K562 (cell line): ENCODE results near the gene TMPRSS7. TPM values are rescaled to one million over a fixed set of nuclear protein-coding genes. Genes with fewer than 3 reads are reported as not detected.

Experiments used
- GTF2F1 ChIP-seq: IDR thresholded peaks from 2 replicates; pipeline ENCODE4 v1.6.1; 2011; ENCODE audit warnings: low read depth, low read length, improper control_type of control experiment
- HMG20B ChIP-seq: fragments of 250-450 bp; sonication (Bioruptor Pico); IDR thresholded peaks from 2 replicates; pipeline ENCODE4 v1.5.0; 2021; ENCODE audit warnings: mild to moderate bottlenecking
- MAFG ChIP-seq: fragments of 450-650 bp; conservative IDR thresholded peaks from 2 replicates; pipeline ENCODE4 v1.6.1; 2016; ENCODE audit warnings: missing genetic modification characterization, missing compliant biosample characterization
- NCOA6 ChIP-seq: fragments of 450-650 bp; IDR thresholded peaks from 2 replicates; pipeline ENCODE4 v1.6.1; 2017; ENCODE audit warnings: mild to moderate bottlenecking
- NFE2L1 ChIP-seq: fragments of 450-650 bp; IDR thresholded peaks from 2 replicates; pipeline ENCODE4 v1.6.1; 2016; ENCODE audit warnings: missing genetic modification characterization, low read depth, mild to moderate bottlenecking, missing compliant biosample characterization, moderate library complexity, borderline replicate concordance
- PHB ChIP-seq: fragments of 250-450 bp; sonication (Bioruptor Pico); IDR thresholded peaks from 2 replicates; pipeline ENCODE4 v1.5.0; 2021
- PHTF2 ChIP-seq: fragments of 250-450 bp; sonication (Bioruptor Pico); IDR thresholded peaks from 2 replicates; pipeline ENCODE4 v1.5.0; 2021; ENCODE audit warnings: mild to moderate bottlenecking
- RBM22 ChIP-seq: fragments of 200-400 bp; formaldehyde crosslinking; IDR thresholded peaks from 2 replicates; pipeline ENCODE4 v1.6.1; 2018; ENCODE audit warnings: low read length, low read depth; ENCODE audit not compliant: poor library complexity, severe bottlenecking
- RNF2 ChIP-seq: sonication (generic); IDR thresholded peaks from 2 replicates; pipeline ENCODE4 v1.6.1; 2016
- RREB1 ChIP-seq: fragments of 250-450 bp; sonication (Bioruptor Pico); IDR thresholded peaks from 2 replicates; pipeline ENCODE4 v1.4.0; 2020
- SNRNP70 ChIP-seq: fragments of 200-400 bp; formaldehyde crosslinking; optimal IDR thresholded peaks from 2 replicates; pipeline ENCODE3; 2017; ENCODE audit warnings: low read depth, low read length
- TARDBP ChIP-seq: fragments of 450-650 bp; IDR thresholded peaks from 2 replicates; pipeline ENCODE4 v1.6.1; 2016
- ZNF212 ChIP-seq: fragments of 450-650 bp; formaldehyde crosslinking; IDR thresholded peaks from 2 replicates; pipeline ENCODE4 v1.4.0; 2020; ENCODE audit warnings: mild to moderate bottlenecking
- ZNF263 ChIP-seq: sonication (generic); formaldehyde crosslinking; IDR thresholded peaks from 2 replicates; pipeline ENCODE4 v1.8.0; 2022; ENCODE audit warnings: mild to moderate bottlenecking, missing genetic modification reagents, borderline replicate concordance
- ZNF583 ChIP-seq: fragments of 250-450 bp; sonication (Bioruptor Pico); IDR thresholded peaks from 2 replicates; pipeline ENCODE4 v1.4.0; 2020
- polyA plus RNA-seq, 8 experiments: library from polyadenylated mRNA; depleted of rRNA in 4 of 8; stranded (reverse) in 5 of 8; unstranded in 3 of 8; fragments of >200 nt; fragmentation: Nextera tagmentation in 2 of 8; fragmentation: Illumina TruSeq in 1 of 8; extraction: Ambion mirVana in 2 of 8; extraction: Trizol in 1 of 8; gene quantifications; 2 replicates each; pipeline versions ENCODE4 v1.2.1 to v1.2.3, GENCODE V29; 2011 to 2014; ENCODE audit warnings: inconsistent platforms in 1 of 8, missing spikeins in 1 of 8
- total RNA-seq, 7 experiments: library from RNA; depleted of rRNA in 6 of 7; stranded (reverse); fragments of >200 nt in 6 of 7; fragmentation: Illumina TruSeq in 2 of 7; extraction: Trizol in 2 of 7; gene quantifications; 2 replicates each; pipeline versions ENCODE4 v1.2.1 to v1.2.3, GENCODE V29; 2011 to 2021; ENCODE audit warnings: low replicate concordance in 1 of 7
- TF ChIP-seq, protein P1 (sequence below): fragments of 450-650 bp; IDR thresholded peaks from 2 replicates; pipeline ENCODE4 v1.6.1; 2014; ENCODE audit warnings: low read depth, mild to moderate bottlenecking, moderate library complexity, borderline replicate concordance
- TF ChIP-seq, protein P2 (sequence below), 3 experiments: IDR thresholded peaks in 2 of 3; conservative IDR thresholded peaks in 1 of 3; 2 replicates each; pipeline ENCODE4 v1.5.1; 2011 to 2012; ENCODE audit warnings: low read length in 3 of 3, mild to moderate bottlenecking in 3 of 3, control low read depth in 2 of 3, improper control_type of control experiment in 1 of 3, inconsistent platforms in 1 of 3, low read depth in 1 of 3, mixed read lengths in 1 of 3, moderate library complexity in 1 of 3; ENCODE audit not compliant: insufficient read depth in 2 of 3
- TF ChIP-seq, protein P3 (sequence below): fragments of 450-650 bp; IDR thresholded peaks from 2 replicates; pipeline ENCODE4 v1.6.1; 2016; ENCODE audit warnings: missing biosample characterization, missing genetic modification characterization

TMPRSS7 gene
- total and polyA plus RNA-seq, 9 of the 15 experiments (the other 6 are each of a cell fraction or from before 2014, with no cell fraction given), result not detected

GRCh38 chr3:112086076-112086854, 51.7 kb downstream of the TMPRSS7 start, which contains the start of gene C3orf52 (continued):
- TF ChIP-seq RREB1 (CRISPR knock-in tag) (no peak), PHTF2 (CRISPR knock-in tag) (no peak), ZNF212 (CRISPR knock-in tag) (no peak), SNRNP70 (no peak), TARDBP (0 out of 2 replicates have a peak, but pooled peaks have one; percentile 35), MAFG (tag) (no peak), PHB (CRISPR knock-in tag) (no peak), ZNF583 (CRISPR knock-in tag) (no peak), HMG20B (CRISPR knock-in tag) (no peak), NCOA6 (no peak), RNF2 (no peak), ZNF263 (no peak), NFE2L1 (tag) (no peak), GTF2F1 (no peak), RBM22 (no peak)
- TF ChIP-seq, protein P1, sequence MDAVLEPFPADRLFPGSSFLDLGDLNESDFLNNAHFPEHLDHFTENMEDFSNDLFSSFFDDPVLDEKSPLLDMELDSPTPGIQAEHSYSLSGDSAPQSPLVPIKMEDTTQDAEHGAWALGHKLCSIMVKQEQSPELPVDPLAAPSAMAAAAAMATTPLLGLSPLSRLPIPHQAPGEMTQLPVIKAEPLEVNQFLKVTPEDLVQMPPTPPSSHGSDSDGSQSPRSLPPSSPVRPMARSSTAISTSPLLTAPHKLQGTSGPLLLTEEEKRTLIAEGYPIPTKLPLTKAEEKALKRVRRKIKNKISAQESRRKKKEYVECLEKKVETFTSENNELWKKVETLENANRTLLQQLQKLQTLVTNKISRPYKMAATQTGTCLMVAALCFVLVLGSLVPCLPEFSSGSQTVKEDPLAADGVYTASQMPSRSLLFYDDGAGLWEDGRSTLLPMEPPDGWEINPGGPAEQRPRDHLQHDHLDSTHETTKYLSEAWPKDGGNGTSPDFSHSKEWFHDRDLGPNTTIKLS, result 0 out of 2 replicates have a peak, but pooled peaks have one; percentile 53
- TF ChIP-seq, protein P2, sequence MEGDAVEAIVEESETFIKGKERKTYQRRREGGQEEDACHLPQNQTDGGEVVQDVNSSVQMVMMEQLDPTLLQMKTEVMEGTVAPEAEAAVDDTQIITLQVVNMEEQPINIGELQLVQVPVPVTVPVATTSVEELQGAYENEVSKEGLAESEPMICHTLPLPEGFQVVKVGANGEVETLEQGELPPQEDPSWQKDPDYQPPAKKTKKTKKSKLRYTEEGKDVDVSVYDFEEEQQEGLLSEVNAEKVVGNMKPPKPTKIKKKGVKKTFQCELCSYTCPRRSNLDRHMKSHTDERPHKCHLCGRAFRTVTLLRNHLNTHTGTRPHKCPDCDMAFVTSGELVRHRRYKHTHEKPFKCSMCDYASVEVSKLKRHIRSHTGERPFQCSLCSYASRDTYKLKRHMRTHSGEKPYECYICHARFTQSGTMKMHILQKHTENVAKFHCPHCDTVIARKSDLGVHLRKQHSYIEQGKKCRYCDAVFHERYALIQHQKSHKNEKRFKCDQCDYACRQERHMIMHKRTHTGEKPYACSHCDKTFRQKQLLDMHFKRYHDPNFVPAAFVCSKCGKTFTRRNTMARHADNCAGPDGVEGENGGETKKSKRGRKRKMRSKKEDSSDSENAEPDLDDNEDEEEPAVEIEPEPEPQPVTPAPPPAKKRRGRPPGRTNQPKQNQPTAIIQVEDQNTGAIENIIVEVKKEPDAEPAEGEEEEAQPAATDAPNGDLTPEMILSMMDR (IDR thresholded peaks at IDR 0.05 in 2 of 3, conservative IDR thresholded peaks at IDR 0.05 in 1 of 3; ENCODE audit: insufficient read depth in 2 of 3, low read depth in 1 of 3, low read length in 3 of 3), result 0 out of 6 replicates have a peak, but pooled peaks of 1 of the 3 experiments have one; percentile 3
- TF ChIP-seq, protein P3, sequence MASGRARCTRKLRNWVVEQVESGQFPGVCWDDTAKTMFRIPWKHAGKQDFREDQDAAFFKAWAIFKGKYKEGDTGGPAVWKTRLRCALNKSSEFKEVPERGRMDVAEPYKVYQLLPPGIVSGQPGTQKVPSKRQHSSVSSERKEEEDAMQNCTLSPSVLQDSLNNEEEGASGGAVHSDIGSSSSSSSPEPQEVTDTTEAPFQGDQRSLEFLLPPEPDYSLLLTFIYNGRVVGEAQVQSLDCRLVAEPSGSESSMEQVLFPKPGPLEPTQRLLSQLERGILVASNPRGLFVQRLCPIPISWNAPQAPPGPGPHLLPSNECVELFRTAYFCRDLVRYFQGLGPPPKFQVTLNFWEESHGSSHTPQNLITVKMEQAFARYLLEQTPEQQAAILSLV (tag), result no peak
